Brain microvascular endothelial cell (primary cell): ENCODE data around the gene TBC1D16.

ENCODE experiments used
- DNase-seq: peaks from one replicate; pipeline ENCODE4 v3.0.0-alpha.2; 2020
- H3K27ac ChIP-seq: fragments of 250-450 bp; sonication (Bioruptor Pico); 2 replicates; pipeline ENCODE4 v1.5.1; 2020; ENCODE audit warnings: mild to moderate bottlenecking, moderate library complexity
- H3K27me3 ChIP-seq: fragments of 250-450 bp; sonication (Bioruptor Pico); replicated peaks from 2 replicates; pipeline ENCODE4 v1.5.1; 2020; ENCODE audit warnings: mild to moderate bottlenecking
- H3K36me3 ChIP-seq: fragments of 250-450 bp; sonication (Bioruptor Pico); replicated peaks from 2 replicates; pipeline ENCODE4 v1.5.1; 2020; ENCODE audit warnings: mild to moderate bottlenecking
- H3K4me3 ChIP-seq: 2 replicates; pipeline ENCODE4 v1.5.1; 2011; ENCODE audit warnings: low read depth, mild to moderate bottlenecking, control low read depth, low read length, moderate library complexity
- in situ Hi-C: cut with HindIII; loops from 2 replicates; pipeline ENCODE4 v1.10.0; 2017; ENCODE audit warnings: low sequenced_read_pairs, low pct_ligation_motif_present
- TF ChIP-seq, protein P1 (sequence below): IDR thresholded peaks from 2 replicates; pipeline ENCODE4 v1.5.1; 2011; ENCODE audit warnings: low read depth, mild to moderate bottlenecking, moderate library complexity, low read length, control low read depth, inconsistent platforms; ENCODE audit errors: missing control alignments

TBC1D16 gene

DNA sequence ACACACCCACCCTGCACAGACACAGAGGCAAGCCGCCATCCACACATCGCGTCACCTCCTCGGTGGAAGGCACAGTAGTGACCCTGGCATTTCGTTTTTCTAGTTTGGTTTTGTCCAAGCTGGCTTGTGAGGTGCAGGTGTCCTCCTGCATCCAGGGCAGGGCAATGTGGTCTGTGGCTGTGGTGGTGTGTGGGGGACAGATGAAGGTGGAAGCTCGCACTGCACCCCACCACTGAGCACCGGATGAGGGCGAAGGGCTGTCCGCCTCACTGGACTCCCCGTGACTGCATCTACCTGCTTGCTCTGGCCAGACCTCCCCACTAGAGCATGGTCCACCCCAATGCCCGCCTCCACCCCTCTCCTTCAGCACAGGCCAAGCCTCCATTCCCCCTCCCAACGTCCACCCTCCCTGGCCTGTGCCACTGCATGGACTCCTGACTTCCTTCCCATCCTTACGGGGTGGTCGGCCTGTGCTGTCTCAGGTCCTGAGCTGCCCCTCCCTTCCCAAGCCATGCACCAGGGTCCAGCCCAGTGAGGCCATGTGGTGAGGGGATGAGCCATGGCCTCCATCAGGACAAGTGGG is 117.7 kb downstream of the TBC1D16 start:
- peaks cover 17% of the 10 kb centered on the region for H3K27me3 ChIP-seq
- H3K36me3 ChIP-seq, result no peaks in the 10 kb centered on the region
- DNase-seq, result no peak
- TF ChIP-seq, protein P1, sequence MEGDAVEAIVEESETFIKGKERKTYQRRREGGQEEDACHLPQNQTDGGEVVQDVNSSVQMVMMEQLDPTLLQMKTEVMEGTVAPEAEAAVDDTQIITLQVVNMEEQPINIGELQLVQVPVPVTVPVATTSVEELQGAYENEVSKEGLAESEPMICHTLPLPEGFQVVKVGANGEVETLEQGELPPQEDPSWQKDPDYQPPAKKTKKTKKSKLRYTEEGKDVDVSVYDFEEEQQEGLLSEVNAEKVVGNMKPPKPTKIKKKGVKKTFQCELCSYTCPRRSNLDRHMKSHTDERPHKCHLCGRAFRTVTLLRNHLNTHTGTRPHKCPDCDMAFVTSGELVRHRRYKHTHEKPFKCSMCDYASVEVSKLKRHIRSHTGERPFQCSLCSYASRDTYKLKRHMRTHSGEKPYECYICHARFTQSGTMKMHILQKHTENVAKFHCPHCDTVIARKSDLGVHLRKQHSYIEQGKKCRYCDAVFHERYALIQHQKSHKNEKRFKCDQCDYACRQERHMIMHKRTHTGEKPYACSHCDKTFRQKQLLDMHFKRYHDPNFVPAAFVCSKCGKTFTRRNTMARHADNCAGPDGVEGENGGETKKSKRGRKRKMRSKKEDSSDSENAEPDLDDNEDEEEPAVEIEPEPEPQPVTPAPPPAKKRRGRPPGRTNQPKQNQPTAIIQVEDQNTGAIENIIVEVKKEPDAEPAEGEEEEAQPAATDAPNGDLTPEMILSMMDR, result no peak
- no peak overlapping the region for H3K27ac ChIP-seq
- in situ Hi-C loops, result no loop called here
- H3K4me3 ChIP-seq, result no peak overlapping the region

DNA sequence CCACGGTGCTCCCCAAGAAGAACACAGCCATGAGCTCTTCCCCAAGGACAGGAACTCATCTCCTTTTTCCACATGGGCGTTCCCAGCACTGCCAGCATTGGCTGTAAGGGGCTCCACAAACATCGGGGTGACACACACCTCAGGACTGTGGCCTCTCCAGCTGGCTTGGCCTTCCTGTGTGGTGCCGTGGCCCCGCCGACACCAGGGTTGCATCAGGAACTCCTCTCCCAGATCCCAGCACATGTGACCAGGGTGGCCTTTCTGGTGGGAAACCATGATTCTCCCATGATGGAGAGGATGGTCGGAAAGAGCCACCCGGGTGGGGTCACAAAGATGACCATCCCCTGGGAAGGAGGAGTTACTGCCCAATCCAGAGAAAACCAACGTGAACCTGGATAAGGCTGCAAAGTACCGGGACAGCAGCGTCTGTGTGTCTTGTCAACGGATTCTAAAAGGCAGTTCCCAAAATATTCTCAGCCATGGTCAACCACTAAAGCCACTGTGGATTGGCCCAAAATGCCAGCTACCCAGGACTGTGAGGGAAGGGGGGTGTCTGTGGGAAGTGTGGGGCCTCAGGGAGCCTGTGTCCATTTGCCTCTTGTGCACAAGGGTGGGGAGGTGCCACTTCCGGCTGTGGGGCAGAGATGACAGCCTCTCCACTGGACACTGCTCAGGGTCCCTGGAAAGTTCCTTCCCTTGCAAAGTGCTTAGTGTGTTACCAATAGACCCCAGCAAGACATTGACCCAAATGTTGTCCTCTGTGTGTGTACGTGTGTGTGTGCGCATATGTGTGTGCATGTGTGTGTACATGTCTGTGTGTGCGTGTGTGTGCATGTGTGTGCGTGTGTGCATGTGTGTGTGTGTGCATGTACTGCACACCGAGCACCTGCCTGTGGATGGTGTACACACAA is 118.4 kb downstream of the TBC1D16 start:
- in situ Hi-C loops, result no loop called here
- peaks cover 17% of the 10 kb centered on the region for H3K27me3 ChIP-seq

DNA sequence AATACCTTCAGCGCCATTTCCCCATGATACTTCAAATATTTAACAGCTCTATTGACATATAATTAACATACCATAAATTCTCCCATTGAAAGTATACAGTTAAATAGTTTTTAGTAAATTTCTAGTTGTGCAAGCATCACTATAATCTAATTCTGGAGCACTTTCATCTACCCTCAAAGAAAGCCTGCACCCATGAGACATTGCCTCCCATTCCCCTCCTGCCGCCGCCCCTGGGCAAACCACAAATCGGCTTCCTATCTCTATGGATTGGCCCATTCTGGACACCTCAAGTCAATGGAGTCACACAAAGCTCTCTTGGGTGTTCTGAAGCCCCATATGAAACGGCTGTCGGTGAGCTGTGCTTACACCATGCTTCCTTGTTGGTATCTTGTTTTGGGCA is 119.2 kb downstream of the TBC1D16 start:
- TF ChIP-seq, protein P1, result no peak
- Histone ChIP-seq H3K36me3 (no peaks in the 10 kb centered on the region), H3K27ac (no peak overlapping the region), H3K27me3 (peaks cover 14% of the 10 kb centered on the region), H3K4me3 (no peak overlapping the region)
- DNase-seq, result no peak
- in situ Hi-C loops, result no loop called here

More for the DNA sequence above, 118.4 kb downstream of the TBC1D16 start:
- Histone ChIP-seq H3K27ac (no peak overlapping the region), H3K4me3 (no peak overlapping the region), H3K36me3 (no peaks in the 10 kb centered on the region)
- TF ChIP-seq, protein P1, result no peak
- no peak for DNase-seq

DNA sequence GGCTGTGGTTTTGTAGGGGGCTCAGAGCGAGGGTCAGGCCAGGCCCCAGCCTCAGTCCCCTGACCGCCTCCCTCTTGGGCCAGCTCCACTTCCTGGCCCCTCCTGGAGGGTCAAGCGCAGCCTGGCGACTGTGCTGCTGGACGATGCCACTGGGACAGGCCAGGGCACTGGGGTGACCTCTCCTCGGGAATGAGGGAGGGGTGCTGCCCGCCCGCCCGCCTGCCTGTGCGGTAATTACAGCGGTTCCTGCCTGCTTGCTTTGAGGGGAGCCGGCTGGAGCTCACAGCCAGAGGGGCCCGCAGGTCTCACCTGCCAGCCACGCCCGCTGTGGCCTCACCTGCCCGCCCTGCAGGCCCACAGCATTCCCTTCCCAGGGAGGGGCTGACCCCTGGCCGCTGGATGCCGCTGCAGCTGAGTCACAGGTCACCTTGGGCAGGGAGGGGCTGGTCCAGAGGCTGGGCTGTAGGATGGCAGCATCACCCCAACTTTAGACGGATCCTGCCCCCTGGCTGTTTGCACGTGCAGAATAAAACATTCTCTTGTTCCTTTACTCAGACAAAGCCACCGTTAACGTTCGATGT is 119.7 kb downstream of the TBC1D16 start:
- H3K36me3 ChIP-seq, result no peaks in the 10 kb centered on the region
- TF ChIP-seq, protein P1, result peak; percentile 53
- DNase-seq, result no peak
- no peak overlapping the region for H3K4me3 ChIP-seq
- H3K27me3 ChIP-seq, result peaks cover 10% of the 10 kb centered on the region
- no peak overlapping the region for H3K27ac ChIP-seq
- in situ Hi-C loops, result no loop called here

DNA sequence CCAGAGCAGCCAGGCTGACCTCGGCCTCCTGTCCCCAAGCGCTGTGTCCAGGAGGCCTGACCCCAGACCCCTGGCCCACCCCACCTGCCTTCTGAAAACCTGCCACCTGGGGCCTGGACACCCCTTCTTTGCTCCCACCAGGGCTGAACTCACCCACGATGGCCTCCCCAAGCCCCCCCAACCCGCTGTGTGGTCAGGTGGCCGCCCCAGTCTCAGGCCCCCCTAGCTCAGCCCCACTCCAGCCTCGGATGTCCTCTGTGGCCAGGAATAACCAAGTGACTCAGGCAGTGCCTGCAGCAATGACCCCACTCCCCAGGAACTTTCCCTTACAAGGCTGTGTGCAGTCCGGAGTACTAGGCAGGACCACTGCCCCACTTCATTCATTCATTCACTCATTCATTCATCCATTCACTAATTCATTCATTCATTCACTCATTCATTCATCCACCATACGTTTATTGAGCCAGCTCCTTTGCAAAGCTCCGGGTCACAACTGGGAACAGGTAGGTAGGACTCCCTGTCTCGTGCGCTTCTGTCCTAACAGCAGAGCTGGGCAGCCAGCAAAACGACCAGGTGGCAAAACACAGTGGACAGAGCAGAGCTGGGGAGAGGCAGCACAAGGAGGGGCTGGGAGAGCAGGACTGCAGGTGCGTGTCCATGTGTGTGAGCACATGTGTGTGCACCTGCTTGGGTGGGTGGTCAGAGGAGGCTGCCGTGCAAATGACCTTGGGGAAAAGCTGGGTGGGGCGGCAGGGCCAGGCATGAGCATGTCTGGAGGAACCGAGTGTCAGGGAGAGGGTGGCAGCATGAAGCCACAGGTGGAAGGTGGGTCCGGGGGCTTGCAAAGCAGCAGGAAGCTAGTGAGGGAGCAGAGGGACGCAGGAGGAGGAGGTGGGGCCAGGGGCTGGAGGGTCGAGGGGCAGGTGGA is 120.6 kb downstream of the TBC1D16 start:
- TF ChIP-seq, protein P1, result no peak
- Histone ChIP-seq H3K4me3 (no peak overlapping the region), H3K27me3 (peaks cover 6% of the 10 kb centered on the region), H3K36me3 (no peaks in the 10 kb centered on the region), H3K27ac (no peak overlapping the region)
- DNase-seq, result no peak
- in situ Hi-C loops, result no loop called here
